A549 (cell line): ENCODE measurements around the gene TMEM132D.

ENCODE experiments used
- CHD4 ChIP-seq: fragments of 200-600 bp; sonication (generic); IDR thresholded peaks from 2 replicates; pipeline ENCODE4 v1.6.1; 2016; ENCODE audit warnings: antibody characterized with exemption, mild to moderate bottlenecking, borderline replicate concordance
- RCOR1 ChIP-seq: fragments of 150-350 bp; IDR thresholded peaks from 2 replicates; pipeline ENCODE4 v1.6.1; 2014; ENCODE audit warnings: antibody characterized with exemption, low read length, low read depth
- SMC3 ChIP-seq: fragments of >200 bp; sonication (Bioruptor Twin); formaldehyde crosslinking; IDR thresholded peaks from 3 replicates; pipeline ENCODE4 v1.6.1; 2018; ENCODE audit warnings: inconsistent platforms
- TF ChIP-seq, protein P1 (sequence below): IDR thresholded peaks from 2 replicates; pipeline ENCODE4 v1.6.1; 2012
- TF ChIP-seq, protein P2 (sequence below): fragments of >200 bp; sonication (Bioruptor Twin); formaldehyde crosslinking; IDR thresholded peaks from 3 replicates; pipeline ENCODE4 v1.5.1; 2016

DNA sequence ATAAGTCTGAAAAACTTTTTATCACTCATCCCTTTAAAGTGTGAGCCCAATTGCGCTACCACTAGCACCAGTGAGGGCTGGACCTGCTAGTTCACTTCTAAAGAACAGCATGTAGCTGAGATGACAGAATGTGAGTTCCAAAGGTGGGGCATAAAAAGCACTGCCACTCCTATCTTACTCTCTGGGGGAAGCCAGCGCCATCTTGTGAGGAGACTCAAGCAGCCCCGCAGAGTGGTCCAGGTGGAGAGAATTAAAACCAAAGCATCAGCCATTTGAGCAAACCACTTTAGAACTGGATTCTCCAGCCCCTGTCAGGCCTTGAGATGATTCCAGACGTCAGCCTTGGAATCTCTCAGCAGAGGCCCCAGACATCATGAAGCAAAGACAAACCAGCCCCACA is 39.9 kb downstream of the TMEM132D start:
- TF ChIP-seq RCOR1 (no peak), CHD4 (no peak), SMC3 (no peak)
- TF ChIP-seq, protein P1, sequence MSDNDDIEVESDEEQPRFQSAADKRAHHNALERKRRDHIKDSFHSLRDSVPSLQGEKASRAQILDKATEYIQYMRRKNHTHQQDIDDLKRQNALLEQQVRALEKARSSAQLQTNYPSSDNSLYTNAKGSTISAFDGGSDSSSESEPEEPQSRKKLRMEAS, result no peak
- TF ChIP-seq, protein P2, sequence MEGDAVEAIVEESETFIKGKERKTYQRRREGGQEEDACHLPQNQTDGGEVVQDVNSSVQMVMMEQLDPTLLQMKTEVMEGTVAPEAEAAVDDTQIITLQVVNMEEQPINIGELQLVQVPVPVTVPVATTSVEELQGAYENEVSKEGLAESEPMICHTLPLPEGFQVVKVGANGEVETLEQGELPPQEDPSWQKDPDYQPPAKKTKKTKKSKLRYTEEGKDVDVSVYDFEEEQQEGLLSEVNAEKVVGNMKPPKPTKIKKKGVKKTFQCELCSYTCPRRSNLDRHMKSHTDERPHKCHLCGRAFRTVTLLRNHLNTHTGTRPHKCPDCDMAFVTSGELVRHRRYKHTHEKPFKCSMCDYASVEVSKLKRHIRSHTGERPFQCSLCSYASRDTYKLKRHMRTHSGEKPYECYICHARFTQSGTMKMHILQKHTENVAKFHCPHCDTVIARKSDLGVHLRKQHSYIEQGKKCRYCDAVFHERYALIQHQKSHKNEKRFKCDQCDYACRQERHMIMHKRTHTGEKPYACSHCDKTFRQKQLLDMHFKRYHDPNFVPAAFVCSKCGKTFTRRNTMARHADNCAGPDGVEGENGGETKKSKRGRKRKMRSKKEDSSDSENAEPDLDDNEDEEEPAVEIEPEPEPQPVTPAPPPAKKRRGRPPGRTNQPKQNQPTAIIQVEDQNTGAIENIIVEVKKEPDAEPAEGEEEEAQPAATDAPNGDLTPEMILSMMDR, result no peak
